ENCODE measurements around the gene HTRA1.

DNA sequence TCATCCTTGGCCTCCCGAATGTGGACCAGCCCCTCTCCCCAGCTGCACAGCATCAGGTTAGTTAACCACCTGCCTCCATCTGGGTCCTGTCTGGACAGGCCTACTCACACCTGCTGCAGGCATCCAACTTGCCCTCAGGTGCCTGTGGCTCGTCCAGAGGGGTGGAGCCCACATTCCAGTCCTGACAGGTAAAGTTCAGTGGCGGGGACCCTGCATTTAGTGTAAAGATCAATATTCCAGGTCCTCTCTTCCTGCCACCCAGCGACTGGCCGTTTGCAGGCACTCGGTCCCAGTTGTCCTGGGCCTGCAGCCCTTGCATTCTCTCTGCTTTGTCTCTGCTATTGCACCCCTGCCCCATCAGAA, 15.0 kb downstream of the HTRA1 start:
- TF ChIP-seq RAD21 (CRISPR knock-in tag; conservative IDR thresholded peaks at IDR 0.05 in 1 of 2, IDR thresholded peaks at IDR 0.05 in 1 of 2) (no peak), U2AF1 (optimal IDR thresholded peaks at IDR 0.05; ENCODE audit: low read depth, low read length) (no peak), POLR2A (conservative IDR thresholded peaks at IDR 0.05) (no peak), EP300 (IDR thresholded peaks at IDR 0.05; ENCODE audit: low read length) (no peak), BRCA1 (IDR thresholded peaks at IDR 0.05) (no peak), BRCA1 (CRISPR knock-in tag; IDR thresholded peaks at IDR 0.05) (no peak), ZKSCAN1 (IDR thresholded peaks at IDR 0.05; ENCODE audit: low read depth, low read length) (no peak), FOXJ3 (CRISPR knock-in tag; IDR thresholded peaks at IDR 0.05) (no peak), XRCC3 (IDR thresholded peaks at IDR 0.05) (no peak), CHD2 (IDR thresholded peaks at IDR 0.05; ENCODE audit: low read depth, low read length) (no peak), ZNF274 (IDR thresholded peaks at IDR 0.05; ENCODE audit: borderline replicate concordance, low read depth, low read length) (no peak), ZNF175 (CRISPR knock-in tag; IDR thresholded peaks at IDR 0.05; ENCODE audit: low read depth) (no peak), PREB (CRISPR knock-in tag; IDR thresholded peaks at IDR 0.05) (no peak)
- TF ChIP-seq, protein P1, sequence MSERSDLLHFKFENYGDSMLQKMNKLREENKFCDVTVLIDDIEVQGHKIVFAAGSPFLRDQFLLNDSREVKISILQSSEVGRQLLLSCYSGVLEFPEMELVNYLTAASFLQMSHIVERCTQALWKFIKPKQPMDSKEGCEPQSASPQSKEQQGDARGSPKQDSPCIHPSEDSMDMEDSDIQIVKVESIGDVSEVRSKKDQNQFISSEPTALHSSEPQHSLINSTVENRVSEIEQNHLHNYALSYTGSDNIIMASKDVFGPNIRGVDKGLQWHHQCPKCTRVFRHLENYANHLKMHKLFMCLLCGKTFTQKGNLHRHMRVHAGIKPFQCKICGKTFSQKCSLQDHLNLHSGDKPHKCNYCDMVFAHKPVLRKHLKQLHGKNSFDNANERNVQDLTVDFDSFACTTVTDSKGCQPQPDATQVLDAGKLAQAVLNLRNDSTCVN (CRISPR knock-in tag; IDR thresholded peaks at IDR 0.05): no peak
- TF ChIP-seq, protein P2, sequence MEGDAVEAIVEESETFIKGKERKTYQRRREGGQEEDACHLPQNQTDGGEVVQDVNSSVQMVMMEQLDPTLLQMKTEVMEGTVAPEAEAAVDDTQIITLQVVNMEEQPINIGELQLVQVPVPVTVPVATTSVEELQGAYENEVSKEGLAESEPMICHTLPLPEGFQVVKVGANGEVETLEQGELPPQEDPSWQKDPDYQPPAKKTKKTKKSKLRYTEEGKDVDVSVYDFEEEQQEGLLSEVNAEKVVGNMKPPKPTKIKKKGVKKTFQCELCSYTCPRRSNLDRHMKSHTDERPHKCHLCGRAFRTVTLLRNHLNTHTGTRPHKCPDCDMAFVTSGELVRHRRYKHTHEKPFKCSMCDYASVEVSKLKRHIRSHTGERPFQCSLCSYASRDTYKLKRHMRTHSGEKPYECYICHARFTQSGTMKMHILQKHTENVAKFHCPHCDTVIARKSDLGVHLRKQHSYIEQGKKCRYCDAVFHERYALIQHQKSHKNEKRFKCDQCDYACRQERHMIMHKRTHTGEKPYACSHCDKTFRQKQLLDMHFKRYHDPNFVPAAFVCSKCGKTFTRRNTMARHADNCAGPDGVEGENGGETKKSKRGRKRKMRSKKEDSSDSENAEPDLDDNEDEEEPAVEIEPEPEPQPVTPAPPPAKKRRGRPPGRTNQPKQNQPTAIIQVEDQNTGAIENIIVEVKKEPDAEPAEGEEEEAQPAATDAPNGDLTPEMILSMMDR (IDR thresholded peaks at IDR 0.05 in 2 of 3, conservative IDR thresholded peaks at IDR 0.05 in 1 of 3; ENCODE audit: insufficient read depth in 2 of 3, low read depth in 1 of 3, low read length in 3 of 3): no peak

All from K562 (cell line).